HepG2 (cell line): ENCODE results near the gene INO80B. TPM values are rescaled to one million over a fixed set of nuclear protein-coding genes. Genes with fewer than 3 reads are reported as not detected.

Source experiments
- CEBPZ ChIP-seq: IDR thresholded peaks from 2 replicates; pipeline ENCODE4 v1.6.1; 2012; ENCODE audit warnings: low read length, improper control_type of control experiment
- CREBL2 ChIP-seq: sonication (generic); formaldehyde crosslinking; IDR thresholded peaks from 2 replicates; pipeline ENCODE4 v1.8.1; 2023; ENCODE audit warnings: missing genetic modification reagents, mild to moderate bottlenecking, borderline replicate concordance
- NCOR1 ChIP-seq: fragments of 200-600 bp; sonication (generic); IDR thresholded peaks from 2 replicates; pipeline ENCODE4 v1.7.0; 2017; ENCODE audit warnings: antibody characterized with exemption, low read length, borderline replicate concordance
- NR2F6 ChIP-seq, 2 experiments: IDR thresholded peaks; 2 replicates each; pipeline ENCODE4 v1.6.1; 2016; ENCODE audit warnings: antibody characterized with exemption in 1 of 2, mild to moderate bottlenecking in 1 of 2
- PHF21A ChIP-seq: sonication (generic); formaldehyde crosslinking; IDR thresholded peaks from 2 replicates; pipeline ENCODE4 v1.5.0; 2020; ENCODE audit warnings: mild to moderate bottlenecking, missing genetic modification reagents
- ZC3H13 ChIP-seq: sonication (generic); formaldehyde crosslinking; IDR thresholded peaks from 2 replicates; pipeline ENCODE4 v1.8.1; 2023; ENCODE audit warnings: mild to moderate bottlenecking, missing genetic modification reagents, moderate library complexity
- ZFP37 ChIP-seq: sonication (generic); formaldehyde crosslinking; IDR thresholded peaks from 2 replicates; pipeline ENCODE4 v1.4.0; 2020; ENCODE audit warnings: missing genetic modification reagents, borderline replicate concordance
- ZFP41 ChIP-seq: sonication (generic); formaldehyde crosslinking; IDR thresholded peaks from 2 replicates; pipeline ENCODE4 v1.4.0; 2020; ENCODE audit warnings: mild to moderate bottlenecking, missing genetic modification reagents, borderline replicate concordance
- ZNF484 ChIP-seq: sonication (generic); formaldehyde crosslinking; IDR thresholded peaks from 2 replicates; pipeline ENCODE4 v1.5.1; 2020; ENCODE audit warnings: mild to moderate bottlenecking, low read depth, missing genetic modification reagents, borderline replicate concordance
- ZNF605 ChIP-seq: sonication (generic); formaldehyde crosslinking; IDR thresholded peaks from 2 replicates; pipeline ENCODE4 v1.8.0; 2022; ENCODE audit warnings: mild to moderate bottlenecking, missing genetic modification reagents
- ZNF773 ChIP-seq: sonication (generic); formaldehyde crosslinking; IDR thresholded peaks from 2 replicates; pipeline ENCODE4 v1.4.0; 2020; ENCODE audit warnings: missing genetic modification reagents, borderline replicate concordance
- ZSCAN20 ChIP-seq: sonication (generic); formaldehyde crosslinking; IDR thresholded peaks from 2 replicates; pipeline ENCODE4 v1.4.0; 2020; ENCODE audit warnings: missing genetic modification reagents, mild to moderate bottlenecking, borderline replicate concordance
- polyA plus RNA-seq, 8 experiments: library from polyadenylated mRNA; depleted of rRNA in 3 of 8; stranded (reverse) in 7 of 8; unstranded in 1 of 8; fragments of >200 nt; fragmentation: Illumina TruSeq in 4 of 8; extraction: Trizol in 4 of 8; gene quantifications; 2 replicates each; pipeline versions ENCODE4 v1.2.1 to v1.2.3, GENCODE V29; 2011 to 2016; ENCODE audit warnings: low read depth in 4 of 8, missing spikeins in 1 of 8, mixed read lengths in 1 of 8; ENCODE audit not compliant: insufficient read depth in 1 of 8
- total RNA-seq, 5 experiments: library from RNA; depleted of rRNA; stranded (reverse); fragments of >200 nt; fragmentation: Illumina TruSeq; extraction: Trizol; gene quantifications; 2 replicates each; pipeline ENCODE4 v1.2.3, GENCODE V29; 2016; ENCODE audit warnings: low read depth in 1 of 5
- TF ChIP-seq, protein P1 (sequence below): sonication (generic); formaldehyde crosslinking; IDR thresholded peaks from 2 replicates; pipeline ENCODE4 v1.4.0; 2020; ENCODE audit warnings: missing genetic modification reagents, mild to moderate bottlenecking, borderline replicate concordance
- TF ChIP-seq, protein P2 (sequence below): sonication (generic); formaldehyde crosslinking; IDR thresholded peaks from 2 replicates; pipeline ENCODE4 v1.4.0; 2020; ENCODE audit warnings: missing genetic modification reagents, mild to moderate bottlenecking, borderline replicate concordance
- TF ChIP-seq, protein P3 (sequence below): sonication (generic); formaldehyde crosslinking; IDR thresholded peaks from 2 replicates; pipeline ENCODE4 v1.5.1; 2020; ENCODE audit warnings: missing genetic modification reagents, mild to moderate bottlenecking, borderline replicate concordance

The INO80B gene
- total and polyA plus RNA-seq, 2 of the 13 experiments (the other 11 are each of a cell fraction or from before 2014, with no cell fraction given) = 6.2 to 14.5 TPM

- TF ChIP-seq CEBPZ (peak; percentile 71), ZNF484 (no peak), NR2F6 (IDR thresholded peaks at IDR 0.05) (no peak), NR2F6 (CRISPR knock-in tag; IDR thresholded peaks at IDR 0.05) (no peak), PHF21A (CRISPR knock-in tag) (peak; percentile 42; the same call in 1 of the 2 replicates), ZFP41 (CRISPR knock-in tag) (peak; percentile 14; the same call in 1 of the 2 replicates), ZNF773 (no peak), ZSCAN20 (CRISPR knock-in tag) (no peak), ZNF605 (CRISPR knock-in tag) (no peak; the same call in 1 of the 2 replicates), ZFP37 (CRISPR knock-in tag) (0 out of 2 replicates have a peak, but pooled peaks have one; percentile 47), ZC3H13 (CRISPR knock-in tag) (peak; percentile 23; the same call in 1 of the 2 replicates), CREBL2 (CRISPR knock-in tag) (peak; percentile 86; the same call in 1 of the 2 replicates), NCOR1 (peak; percentile 54; the same call in 1 of the 2 replicates)
- TF ChIP-seq, protein P1, sequence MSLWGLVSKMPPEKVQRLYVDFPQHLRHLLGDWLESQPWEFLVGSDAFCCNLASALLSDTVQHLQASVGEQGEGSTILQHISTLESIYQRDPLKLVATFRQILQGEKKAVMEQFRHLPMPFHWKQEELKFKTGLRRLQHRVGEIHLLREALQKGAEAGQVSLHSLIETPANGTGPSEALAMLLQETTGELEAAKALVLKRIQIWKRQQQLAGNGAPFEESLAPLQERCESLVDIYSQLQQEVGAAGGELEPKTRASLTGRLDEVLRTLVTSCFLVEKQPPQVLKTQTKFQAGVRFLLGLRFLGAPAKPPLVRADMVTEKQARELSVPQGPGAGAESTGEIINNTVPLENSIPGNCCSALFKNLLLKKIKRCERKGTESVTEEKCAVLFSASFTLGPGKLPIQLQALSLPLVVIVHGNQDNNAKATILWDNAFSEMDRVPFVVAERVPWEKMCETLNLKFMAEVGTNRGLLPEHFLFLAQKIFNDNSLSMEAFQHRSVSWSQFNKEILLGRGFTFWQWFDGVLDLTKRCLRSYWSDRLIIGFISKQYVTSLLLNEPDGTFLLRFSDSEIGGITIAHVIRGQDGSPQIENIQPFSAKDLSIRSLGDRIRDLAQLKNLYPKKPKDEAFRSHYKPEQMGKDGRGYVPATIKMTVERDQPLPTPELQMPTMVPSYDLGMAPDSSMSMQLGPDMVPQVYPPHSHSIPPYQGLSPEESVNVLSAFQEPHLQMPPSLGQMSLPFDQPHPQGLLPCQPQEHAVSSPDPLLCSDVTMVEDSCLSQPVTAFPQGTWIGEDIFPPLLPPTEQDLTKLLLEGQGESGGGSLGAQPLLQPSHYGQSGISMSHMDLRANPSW (CRISPR knock-in tag) = 0 out of 2 replicates have a peak, but pooled peaks have one; percentile 65
- TF ChIP-seq, protein P2, sequence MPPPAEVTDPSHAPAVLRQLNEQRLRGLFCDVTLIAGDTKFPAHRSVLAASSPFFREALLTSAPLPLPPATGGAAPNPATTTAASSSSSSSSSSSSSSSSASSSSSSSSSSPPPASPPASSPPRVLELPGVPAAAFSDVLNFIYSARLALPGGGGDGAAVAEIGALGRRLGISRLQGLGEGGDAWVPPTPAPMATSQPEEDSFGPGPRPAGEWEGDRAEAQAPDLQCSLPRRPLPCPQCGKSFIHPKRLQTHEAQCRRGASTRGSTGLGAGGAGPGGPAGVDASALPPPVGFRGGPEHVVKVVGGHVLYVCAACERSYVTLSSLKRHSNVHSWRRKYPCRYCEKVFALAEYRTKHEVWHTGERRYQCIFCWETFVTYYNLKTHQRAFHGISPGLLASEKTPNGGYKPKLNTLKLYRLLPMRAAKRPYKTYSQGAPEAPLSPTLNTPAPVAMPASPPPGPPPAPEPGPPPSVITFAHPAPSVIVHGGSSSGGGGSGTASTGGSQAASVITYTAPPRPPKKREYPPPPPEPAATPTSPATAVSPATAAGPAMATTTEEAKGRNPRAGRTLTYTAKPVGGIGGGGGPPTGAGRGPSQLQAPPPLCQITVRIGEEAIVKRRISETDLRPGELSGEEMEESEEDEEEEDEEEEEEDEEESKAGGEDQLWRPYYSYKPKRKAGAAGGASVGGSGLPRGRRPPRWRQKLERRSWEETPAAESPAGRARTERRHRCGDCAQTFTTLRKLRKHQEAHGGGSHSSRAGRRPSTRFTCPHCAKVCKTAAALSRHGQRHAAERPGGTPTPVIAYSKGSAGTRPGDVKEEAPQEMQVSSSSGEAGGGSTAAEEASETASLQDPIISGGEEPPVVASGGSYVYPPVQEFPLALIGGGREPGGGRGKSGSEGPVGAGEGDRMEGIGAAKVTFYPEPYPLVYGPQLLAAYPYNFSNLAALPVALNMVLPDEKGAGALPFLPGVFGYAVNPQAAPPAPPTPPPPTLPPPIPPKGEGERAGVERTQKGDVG (CRISPR knock-in tag) = peak; percentile 86; the same call in 1 of the 2 replicates
- TF ChIP-seq, protein P3, sequence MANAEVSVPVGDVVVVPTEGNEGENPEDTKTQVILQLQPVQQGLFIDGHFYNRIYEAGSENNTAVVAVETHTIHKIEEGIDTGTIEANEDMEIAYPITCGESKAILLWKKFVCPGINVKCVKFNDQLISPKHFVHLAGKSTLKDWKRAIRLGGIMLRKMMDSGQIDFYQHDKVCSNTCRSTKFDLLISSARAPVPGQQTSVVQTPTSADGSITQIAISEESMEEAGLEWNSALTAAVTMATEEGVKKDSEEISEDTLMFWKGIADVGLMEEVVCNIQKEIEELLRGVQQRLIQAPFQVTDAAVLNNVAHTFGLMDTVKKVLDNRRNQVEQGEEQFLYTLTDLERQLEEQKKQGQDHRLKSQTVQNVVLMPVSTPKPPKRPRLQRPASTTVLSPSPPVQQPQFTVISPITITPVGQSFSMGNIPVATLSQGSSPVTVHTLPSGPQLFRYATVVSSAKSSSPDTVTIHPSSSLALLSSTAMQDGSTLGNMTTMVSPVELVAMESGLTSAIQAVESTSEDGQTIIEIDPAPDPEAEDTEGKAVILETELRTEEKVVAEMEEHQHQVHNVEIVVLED (CRISPR knock-in tag) = peak; percentile 36; the same call in 1 of the 2 replicates
These were observed 3.4 kb downstream of the INO80B start, which contains the start of gene WBP1 (continued) for GRCh38 chr2:74458132-74458937.
